Esophagus squamous epithelium (tissue), 5 donors: ENCODE measurements around the gene ZNF468. TPM values are rescaled to one million over a fixed set of nuclear protein-coding genes. Genes with fewer than 3 reads are reported as not detected.
"Not testable (repeated sequence)": the region's sequence is repeated elsewhere in the genome, so short reads cannot be mapped to it uniquely, and the experiment has no call there.

Experiments used
- DNase-seq: peaks from one replicate; lab custom pipeline; 2025; lab: John Stamatoyannopoulos, UW
- H3K27ac ChIP-seq, 4 donors: fragments of 200-600 bp; sonication (generic); one replicate each; pipeline ENCODE4 v1.5.1; 2016 to 2019; ENCODE audit warnings: mild to moderate bottlenecking in 1 of 4
- H3K27me3 ChIP-seq, 4 donors: fragments of 200-600 bp; sonication (generic); 1 replicate in 3 of 4; 2 replicates in 1 of 4; pipeline versions ENCODE4 v1.5.1 to v1.6.0; 2017 to 2021; ENCODE audit warnings: antibody characterized with exemption in 1 of 4
- H3K36me3 ChIP-seq, 3 donors: fragments of 200-600 bp; sonication (generic); one replicate each; pipeline ENCODE4 v1.5.1; 2016 to 2019
- H3K4me1 ChIP-seq, 3 donors: fragments of 200-600 bp; sonication (generic); one replicate each; pipeline ENCODE4 v1.5.1; 2017 to 2019
- H3K4me3 ChIP-seq, 4 donors: fragments of 200-600 bp; sonication (generic); 1 replicate in 3 of 4; 2 replicates in 1 of 4; pipeline ENCODE4 v1.5.1; 2016 to 2019; ENCODE audit warnings: mild to moderate bottlenecking in 2 of 4, moderate library complexity in 1 of 4
- H3K9me3 ChIP-seq, 3 donors: fragments of 200-600 bp; sonication (generic); one replicate each; pipeline ENCODE4 v1.5.1; 2016 to 2019
- CTCF ChIP-seq, 6 experiments: fragments of 450-650 bp in 4 of 6; fragments of 200-600 bp in 2 of 6; sonication (generic) in 2 of 6; IDR thresholded peaks; one replicate each; pipeline ENCODE4 v1.5.1; 2016 to 2019; ENCODE audit warnings: antibody characterized with exemption in 6 of 6, mild to moderate bottlenecking in 4 of 6, moderate library complexity in 4 of 6
- POLR2A ChIP-seq, 4 donors: fragments of 450-650 bp; IDR thresholded peaks; one replicate each; pipeline ENCODE4 v1.6.1; 2017; ENCODE audit warnings: antibody characterized with exemption in 4 of 4, mild to moderate bottlenecking in 4 of 4, moderate library complexity in 3 of 4
- WGBS, 2 donors: methylation state at CpG; one replicate each; pipeline ENCODE4 v1.1.5; 2018; 5-methylcytosine and 5-hydroxymethylcytosine counted together
- intact Hi-C: fragments of 100-400 bp; cut with DNase I; formaldehyde crosslinking; loops from one replicate; pipeline ENCODE4 v1.15.0; 2022
- total RNA-seq, 4 donors: library from RNA; depleted of rRNA; stranded (reverse); fragments of >200 nt; gene quantifications; one replicate each; pipeline ENCODE4 v1.1.0, GENCODE V29; 2016
- donor health status: DM: yes; HTN: yes; CAD: no.

ZNF468 gene
- total RNA-seq, 4 donors from 2014 or later, result 9.1 to 15.1 (median 13.3) TPM

DNA sequence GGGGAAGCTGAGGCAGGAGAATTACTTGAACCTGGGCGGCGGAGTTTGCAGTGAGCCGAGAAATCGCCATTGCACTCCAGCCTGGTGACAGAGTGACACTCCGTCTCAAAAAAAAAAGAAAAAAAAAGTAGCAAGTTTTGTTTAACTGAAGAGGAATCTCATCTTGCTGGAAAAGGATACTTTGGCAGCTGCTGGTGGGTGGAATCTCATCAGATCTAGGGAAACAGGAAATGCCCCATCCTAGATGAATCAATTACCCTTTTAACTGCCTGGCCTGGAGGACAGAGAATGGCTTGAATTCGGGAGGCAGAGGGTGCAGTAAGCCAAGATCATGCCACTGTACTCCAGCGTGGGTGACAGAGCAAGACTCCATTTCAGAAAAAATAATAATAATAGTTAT is 31.7 kb upstream of the ZNF468 start:
- intact Hi-C loops, result no loop called here
- TF ChIP-seq CTCF (IDR thresholded peaks at IDR 0.05) (no peak), POLR2A (IDR thresholded peaks at IDR 0.05) (no peak)
- H3K4me3 ChIP-seq, result no peak overlapping the region
- no peak overlapping the region for H3K27ac ChIP-seq
- H3K4me1 ChIP-seq, result no peaks in the 10 kb centered on the region
- WGBS, 2 donors, result 82 to 89% methylated on average over 7 of the region's 7 CpGs
- peaks cover 0 to 25% (median 18%) of the 10 kb centered on the region in 3 donors for H3K9me3 ChIP-seq
- no peak for DNase-seq
- H3K36me3 ChIP-seq, result peaks cover 0 to 97% (median 14%) of the 10 kb centered on the region in 3 donors
- no peaks in the 10 kb centered on the region for H3K27me3 ChIP-seq

DNA sequence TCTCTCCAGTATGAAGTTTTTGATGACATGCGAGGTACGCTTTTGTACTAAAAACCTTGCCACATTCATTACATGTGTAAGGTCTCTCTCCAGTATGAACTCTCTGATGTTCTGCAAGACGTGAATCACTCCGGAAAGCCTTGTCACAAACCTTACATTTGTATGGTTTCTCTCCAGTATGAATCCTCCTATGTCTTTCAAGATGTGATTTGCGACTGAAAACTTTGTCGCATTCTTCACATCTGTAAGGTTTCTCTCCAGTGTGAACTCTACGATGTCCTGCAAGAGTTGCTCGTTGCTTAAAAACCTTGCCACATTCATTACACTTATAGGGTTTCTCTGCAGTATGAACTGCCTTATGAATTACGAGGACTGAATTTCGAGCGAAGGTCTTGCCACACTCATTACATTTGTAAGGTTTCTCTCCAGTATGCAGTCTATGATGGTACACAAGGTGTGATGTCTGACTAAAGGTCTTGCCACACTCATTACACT is 23.5 kb upstream of the ZNF468 start:
- H3K9me3 ChIP-seq, result peaks cover 0 to 93% (median 59%) of the 10 kb centered on the region in 3 donors

DNA sequence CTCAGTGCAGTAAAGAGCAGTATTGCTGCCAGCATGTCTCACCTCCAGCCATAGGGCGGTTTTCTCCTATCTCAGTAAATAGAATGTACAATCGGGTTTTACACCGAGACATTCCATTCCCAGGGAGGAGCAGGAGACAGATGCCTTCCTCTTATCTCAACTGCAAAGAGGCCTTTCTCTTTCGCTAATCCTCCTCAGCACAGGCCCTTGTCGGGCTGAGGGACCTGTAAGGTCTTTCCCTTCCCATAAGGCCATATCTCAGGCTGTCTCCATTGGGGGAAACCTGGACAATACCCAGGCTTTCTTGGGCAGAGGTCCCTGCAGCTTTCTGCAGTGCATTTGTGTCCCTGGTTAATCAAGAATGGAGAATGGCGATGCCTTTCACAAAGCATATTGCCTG is 15.6 kb upstream of the ZNF468 start:
- DNase-seq, H3K36me3 ChIP-seq, H3K27me3 ChIP-seq, H3K4me3 ChIP-seq, H3K27ac ChIP-seq, intact Hi-C loops, H3K4me1 ChIP-seq: not testable (repeated sequence)
- peaks cover 0 to 34% (median 0%) of the 10 kb centered on the region in 3 donors for H3K9me3 ChIP-seq
- 67 to 68% methylated on average over 6 of the region's 6 CpGs for WGBS, 2 donors

More for the DNA sequence above, 23.5 kb upstream of the ZNF468 start:
- TF ChIP-seq POLR2A (IDR thresholded peaks at IDR 0.05) (no peak), CTCF (IDR thresholded peaks at IDR 0.05) (no peak)
- Histone ChIP-seq H3K4me3 (no peak overlapping the region), H3K36me3 (peaks cover 12 to 78% (median 28%) of the 10 kb centered on the region in 3 donors), H3K27me3 (no peaks in the 10 kb centered on the region), H3K4me1 (no peaks in the 10 kb centered on the region), H3K27ac (no peak overlapping the region)
- intact Hi-C loops, result no loop called here
- DNase-seq, result no peak
- WGBS, 2 donors, result 82 to 87% methylated on average over 11 of the region's 11 CpGs

GRCh38 chr19:52871466-52871865 is 14.0 kb upstream of the ZNF468 start:
- no peak for TF ChIP-seq CTCF (IDR thresholded peaks at IDR 0.05)
- no peak for TF ChIP-seq POLR2A (IDR thresholded peaks at IDR 0.05)
- WGBS, 2 donors, result 95 to 97% methylated on average over 3 of the region's 3 CpGs

GRCh38 chr19:52868031-52868430 is 10.6 kb upstream of the ZNF468 start:
- 88 to 95% methylated on average over 8 to 11 of the region's 11 CpGs for whole genome bisulfite sequencing, 2 donors
- H3K4me1 ChIP-seq, H3K4me3 ChIP-seq, H3K36me3 ChIP-seq, H3K27me3 ChIP-seq, intact Hi-C loops, DNase-seq, H3K27ac ChIP-seq: not testable (repeated sequence)
- peaks cover 0 to 18% (median 0%) of the 10 kb centered on the region in 3 donors for H3K9me3 ChIP-seq

More at GRCh38 chr19:52871466-52871865, 14.0 kb upstream of the ZNF468 start:
- H3K9me3 ChIP-seq, result peaks cover 0 to 23% (median 0%) of the 10 kb centered on the region in 3 donors
- no peak overlapping the region for H3K4me3 ChIP-seq
- H3K36me3 ChIP-seq, result no peaks in the 10 kb centered on the region
- no peak overlapping the region for H3K27ac ChIP-seq
- no peaks in the 10 kb centered on the region for H3K4me1 ChIP-seq
- no peaks in the 10 kb centered on the region for H3K27me3 ChIP-seq
- intact Hi-C loops, result no loop called here
- no peak for DNase-seq

DNA sequence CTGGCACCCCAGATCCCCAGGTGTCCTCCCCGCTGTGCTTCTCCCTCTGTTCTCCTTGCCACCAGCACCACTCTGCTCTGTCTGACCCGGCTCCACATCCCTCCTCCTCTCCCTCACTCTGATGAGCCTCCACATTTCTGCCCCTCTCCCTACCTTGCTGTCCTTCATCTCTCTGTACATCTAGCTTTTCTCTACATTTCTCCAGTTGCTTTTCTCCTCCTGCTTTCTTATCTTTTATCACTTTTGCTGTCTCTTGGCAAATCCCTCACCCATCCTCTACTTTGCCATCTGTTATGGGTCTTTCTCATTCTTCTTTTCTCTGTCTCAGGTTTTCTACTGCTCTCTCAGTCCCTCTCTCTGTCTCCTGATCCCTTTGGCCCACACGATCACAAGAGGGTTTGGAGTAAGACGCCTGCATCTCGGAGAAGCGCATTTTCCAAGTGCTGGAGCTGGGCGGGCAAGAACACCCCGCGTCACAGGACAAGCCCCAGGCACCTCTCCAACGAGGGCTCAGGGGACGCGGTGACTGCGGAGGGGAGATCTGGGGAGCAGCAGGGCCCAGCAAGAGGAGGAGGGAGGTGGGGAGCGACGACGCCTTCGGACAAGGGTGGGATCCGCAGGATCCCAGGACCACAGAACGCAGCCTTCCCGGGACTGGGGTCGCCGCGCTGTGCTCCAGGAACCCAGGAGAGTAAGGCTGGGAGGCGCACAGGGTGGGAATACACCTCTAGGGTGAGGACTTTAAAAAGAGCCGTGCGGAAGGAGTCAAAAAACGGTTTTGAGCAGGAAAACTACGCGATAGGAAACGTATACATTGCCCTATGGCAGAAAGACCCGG is 660 bp downstream of the ZNF468 start:
- intact Hi-C loops, H3K27me3 ChIP-seq, DNase-seq: not testable (repeated sequence)
- Histone ChIP-seq H3K4me3 (peak overlapping the region; percentile 61 to 74 (median 68)), H3K36me3 (peaks cover 6 to 33% (median 6%) of the 10 kb centered on the region in 3 donors), H3K27ac (peak overlapping the region; percentile 37 to 84 (median 82)), H3K9me3 (peaks cover 0 to 15% (median 0%) of the 10 kb centered on the region in 3 donors), H3K4me1 (peaks cover 0 to 20% (median 0%) of the 10 kb centered on the region in 3 donors)
- WGBS, 2 donors, result 3 to 5% methylated on average over 10 to 17 of the region's 31 CpGs

DNA sequence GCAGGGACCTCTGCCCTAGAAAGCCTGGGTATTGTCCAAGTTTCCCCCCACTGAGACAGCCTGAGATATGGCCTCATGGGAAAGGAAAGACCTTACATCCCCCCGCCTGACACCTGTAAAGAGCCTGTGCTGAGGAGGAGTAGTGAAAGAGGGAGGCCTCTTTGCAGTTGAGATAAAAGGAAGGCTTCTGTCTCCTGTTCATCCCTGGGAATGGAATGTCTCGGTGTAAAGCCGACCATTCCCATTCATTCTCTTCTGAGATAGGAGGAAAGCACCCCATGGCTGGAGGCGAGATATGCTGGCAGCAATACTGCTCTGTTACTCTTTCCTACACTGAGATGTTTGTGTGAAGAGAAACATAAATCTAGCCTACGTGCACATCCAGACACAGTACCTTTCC is 10.1 kb downstream of the ZNF468 start:
- H3K27me3 ChIP-seq, H3K4me3 ChIP-seq, H3K4me1 ChIP-seq, DNase-seq, H3K27ac ChIP-seq, intact Hi-C loops: not testable (repeated sequence)
- Histone ChIP-seq H3K9me3 (peaks cover 0 to 69% (median 42%) of the 10 kb centered on the region in 3 donors), H3K36me3 (peaks cover 38 to 98% (median 43%) of the 10 kb centered on the region in 3 donors)
- WGBS, 2 donors, result 72 to 73% methylated on average over 4 to 5 of the region's 5 CpGs

DNA sequence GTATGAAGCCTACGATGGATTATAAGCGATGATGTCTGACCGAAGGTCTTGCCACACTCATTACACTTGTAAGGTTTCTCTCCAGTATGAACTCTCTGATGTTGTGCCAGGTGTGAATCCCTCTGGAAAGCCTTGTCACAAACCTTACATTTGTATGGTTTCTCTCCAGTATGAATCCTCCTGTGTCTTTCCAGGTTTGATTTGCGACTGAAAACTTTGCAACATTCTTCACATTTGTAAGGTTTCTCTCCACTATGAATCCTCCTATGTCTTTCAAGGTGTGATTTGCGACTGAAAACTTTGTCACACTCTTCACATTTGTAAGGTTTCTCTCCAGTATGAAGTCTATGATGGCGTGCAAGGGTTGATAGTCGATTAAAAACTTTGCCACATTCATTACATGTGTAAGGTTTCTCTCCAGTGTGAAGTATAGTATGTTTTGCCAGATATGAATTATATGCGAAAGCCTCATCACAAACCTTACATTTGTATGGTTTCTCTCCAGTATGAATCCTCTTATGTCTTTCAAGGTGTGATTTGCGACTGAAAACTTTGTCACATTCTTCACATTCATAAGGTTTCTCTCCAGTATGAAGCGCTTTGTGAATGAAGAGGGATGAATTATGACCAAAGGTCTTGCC is 16.5 kb downstream of the ZNF468 start:
- H3K9me3 ChIP-seq, result peaks cover 7 to 97% (median 77%) of the 10 kb centered on the region in 3 donors
- 92 to 95% methylated on average over 10 of the region's 10 CpGs for WGBS, 2 donors
- peaks cover 32 to 79% (median 41%) of the 10 kb centered on the region in 3 donors for H3K36me3 ChIP-seq

GRCh38 chr19:52834289-52834688 is 23.1 kb downstream of the ZNF468 start:
- DNase-seq, intact Hi-C loops, H3K27ac ChIP-seq, H3K4me3 ChIP-seq, H3K27me3 ChIP-seq, H3K4me1 ChIP-seq: not testable (repeated sequence)
- Histone ChIP-seq H3K9me3 (peaks cover 0 to 66% (median 19%) of the 10 kb centered on the region in 3 donors), H3K36me3 (peaks cover 0 to 13% (median 0%) of the 10 kb centered on the region in 3 donors)
- WGBS, 2 donors, result 43 to 67% methylated on average over 1 of the region's 1 CpG

More for the DNA sequence above, 16.5 kb downstream of the ZNF468 start:
- DNase-seq, H3K4me3 ChIP-seq, intact Hi-C loops, H3K4me1 ChIP-seq, H3K27me3 ChIP-seq, H3K27ac ChIP-seq: not testable (repeated sequence)
